D721Med (cell line): ENCODE measurements around the gene SLC39A6.
A peak's percentile ranks its signal among the peaks of the same experiment; 100 is the strongest.
"Not testable (repeated sequence)": the region's sequence is repeated elsewhere in the genome, so short reads cannot be mapped to it uniquely, and the experiment has no call there.

Source experiments
- DNase-seq: peaks from one replicate; pipeline ENCODE4 v3.0.0; 2011; ENCODE audit warnings: low spot score; ENCODE audit not compliant: insufficient read length
- FAIRE-seq: peaks from 2 replicates; lab custom pipeline; 2011; peaks lifted over from hg19 to GRCh38; lab: Jason Lieb, UNC
- TF ChIP-seq, protein P1 (sequence below): IDR thresholded peaks from 2 replicates; pipeline ENCODE4 v1.5.1; 2012; ENCODE audit warnings: mild to moderate bottlenecking, control low read depth; ENCODE audit not compliant: insufficient read depth; ENCODE audit errors: missing control alignments

Gene SLC39A6

DNA sequence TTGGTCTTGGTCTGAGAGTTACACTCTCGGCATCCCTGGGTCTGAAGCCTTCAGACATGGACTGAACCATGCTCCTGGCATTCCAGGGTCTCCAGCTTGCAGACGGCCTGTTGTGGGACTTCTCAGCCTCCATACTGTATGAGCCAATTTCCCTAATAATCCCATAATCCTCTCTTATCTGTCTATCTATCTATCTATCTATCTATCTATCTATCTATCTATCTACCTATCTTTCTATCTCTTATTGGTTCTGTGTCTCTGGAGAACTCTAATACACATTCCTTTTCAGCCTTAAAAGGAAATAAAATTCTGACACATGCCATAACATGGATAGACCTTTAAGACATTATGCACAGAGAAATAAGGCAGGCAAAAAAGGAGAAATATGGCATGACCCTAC is 24.4 kb downstream of the SLC39A6 start:
- DNase-seq (no peak), FAIRE-seq (no peak)
- TF ChIP-seq, protein P1, sequence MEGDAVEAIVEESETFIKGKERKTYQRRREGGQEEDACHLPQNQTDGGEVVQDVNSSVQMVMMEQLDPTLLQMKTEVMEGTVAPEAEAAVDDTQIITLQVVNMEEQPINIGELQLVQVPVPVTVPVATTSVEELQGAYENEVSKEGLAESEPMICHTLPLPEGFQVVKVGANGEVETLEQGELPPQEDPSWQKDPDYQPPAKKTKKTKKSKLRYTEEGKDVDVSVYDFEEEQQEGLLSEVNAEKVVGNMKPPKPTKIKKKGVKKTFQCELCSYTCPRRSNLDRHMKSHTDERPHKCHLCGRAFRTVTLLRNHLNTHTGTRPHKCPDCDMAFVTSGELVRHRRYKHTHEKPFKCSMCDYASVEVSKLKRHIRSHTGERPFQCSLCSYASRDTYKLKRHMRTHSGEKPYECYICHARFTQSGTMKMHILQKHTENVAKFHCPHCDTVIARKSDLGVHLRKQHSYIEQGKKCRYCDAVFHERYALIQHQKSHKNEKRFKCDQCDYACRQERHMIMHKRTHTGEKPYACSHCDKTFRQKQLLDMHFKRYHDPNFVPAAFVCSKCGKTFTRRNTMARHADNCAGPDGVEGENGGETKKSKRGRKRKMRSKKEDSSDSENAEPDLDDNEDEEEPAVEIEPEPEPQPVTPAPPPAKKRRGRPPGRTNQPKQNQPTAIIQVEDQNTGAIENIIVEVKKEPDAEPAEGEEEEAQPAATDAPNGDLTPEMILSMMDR, result no peak

DNA sequence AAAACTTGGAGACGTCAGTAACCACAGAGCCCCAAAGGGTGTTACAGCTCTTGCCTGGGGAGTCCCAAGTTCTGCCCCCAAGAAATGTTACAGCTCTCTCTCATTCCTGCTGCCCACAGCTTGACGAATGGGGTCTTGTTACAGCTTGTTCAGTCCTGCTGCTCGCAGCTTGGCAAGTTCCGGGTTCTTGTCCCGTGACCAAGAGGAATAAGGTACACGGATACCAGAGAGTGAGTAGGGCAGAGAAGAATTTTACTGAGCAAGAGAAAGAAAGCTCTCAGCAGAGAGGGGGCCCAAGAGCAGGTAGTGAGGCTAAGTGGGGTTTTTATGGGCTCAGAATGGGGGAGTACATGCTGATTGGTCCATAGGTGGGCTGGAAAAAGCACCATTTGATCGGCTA is 27.2 kb downstream of the SLC39A6 start:
- FAIRE-seq (no peak), DNase-seq (no peak)
- TF ChIP-seq, protein P1, result no peak

DNA sequence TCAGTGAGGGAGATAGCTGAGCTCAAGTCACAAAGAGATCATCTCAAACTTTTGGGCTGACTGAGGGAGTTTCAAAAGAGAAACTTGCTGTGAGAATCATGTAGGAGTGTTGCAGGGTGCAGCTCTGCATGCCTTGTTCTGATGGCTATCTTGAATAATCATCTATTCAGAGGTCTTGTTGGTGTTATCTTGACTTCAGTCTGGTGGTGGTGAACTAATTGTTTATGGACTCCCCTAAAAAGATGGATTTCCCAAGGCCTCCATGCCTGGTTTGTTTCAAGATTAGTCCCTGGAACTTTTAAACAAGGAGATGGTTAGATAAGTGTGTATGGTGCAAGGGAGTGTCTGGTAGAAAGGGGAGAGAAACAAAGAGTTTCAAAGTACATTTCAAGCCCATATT is 29.8 kb downstream of the SLC39A6 start:
- FAIRE-seq (no peak), DNase-seq (no peak)
- TF ChIP-seq, protein P1, result no peak

DNA sequence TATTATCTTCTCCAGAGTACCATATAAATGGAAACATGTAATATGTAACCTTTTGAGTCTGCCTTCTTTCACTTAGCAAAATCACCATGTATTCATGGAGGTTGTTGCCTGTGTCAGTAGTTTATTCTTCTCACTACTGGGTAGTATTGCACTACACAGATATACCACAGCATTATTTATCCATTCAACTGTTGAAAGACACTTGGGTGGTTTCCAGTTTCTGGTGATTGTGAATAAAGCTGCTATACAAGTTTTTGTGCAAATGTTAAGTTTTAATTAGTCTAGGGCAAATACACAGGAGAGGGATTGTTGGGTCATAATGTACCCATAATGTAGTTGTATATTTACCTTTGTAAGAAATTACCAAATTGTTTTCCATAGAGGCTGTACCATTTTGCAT is 32.2 kb downstream of the SLC39A6 start:
- no peak for DNase-seq
- FAIRE-seq, result peak; percentile 44
- TF ChIP-seq, protein P1, result no peak

DNA sequence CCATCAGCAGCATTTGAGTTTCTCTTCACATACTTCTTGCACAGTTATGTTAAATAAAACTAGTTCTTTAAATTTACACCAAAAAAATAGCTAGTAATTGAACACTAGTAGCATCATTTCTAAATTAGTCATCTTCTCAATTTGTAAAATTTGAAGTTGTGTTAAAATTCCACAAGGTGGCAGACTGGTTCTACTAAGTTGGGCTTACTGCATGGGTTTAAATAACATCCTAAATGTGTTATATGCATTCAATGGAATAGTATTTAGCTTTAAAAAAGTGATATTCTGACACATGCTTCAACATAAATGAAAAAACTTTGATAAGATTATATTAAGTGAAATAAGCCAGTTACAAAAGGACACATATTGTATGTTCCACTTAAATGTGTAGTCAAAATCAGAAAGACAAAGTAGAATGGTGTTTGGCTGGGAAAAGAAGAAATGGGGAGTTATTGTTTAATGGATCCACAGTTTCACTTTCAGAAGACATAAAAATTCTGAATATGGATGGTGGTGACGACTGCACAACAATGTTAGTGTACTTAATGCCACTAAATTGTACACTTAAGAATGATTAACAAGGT is 33.1 kb downstream of the SLC39A6 start:
- TF ChIP-seq, protein P1, result peak; percentile 65
- DNase-seq (peak; percentile 28), FAIRE-seq (peak; percentile 99)

DNA sequence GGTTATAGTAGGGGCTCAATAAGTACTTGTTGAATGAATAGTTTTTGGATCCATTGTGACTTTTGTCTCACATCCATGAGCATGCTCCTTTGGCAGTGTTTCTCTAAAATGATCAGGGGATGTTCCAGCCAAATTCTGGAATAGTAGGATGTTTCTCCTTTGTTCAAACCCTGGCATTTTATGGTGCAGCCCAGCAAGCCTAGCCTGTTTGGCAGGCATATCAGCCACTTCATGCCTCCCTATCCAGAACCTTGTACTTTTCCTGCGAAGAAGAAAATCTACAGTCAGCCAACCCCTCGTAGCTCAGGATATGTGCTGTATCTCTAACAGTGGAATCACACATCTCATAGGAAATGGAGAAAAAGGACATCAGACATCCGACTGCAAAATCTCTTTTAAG is 34.7 kb downstream of the SLC39A6 start:
- TF ChIP-seq, protein P1, result no peak
- DNase-seq (no peak), FAIRE-seq (no peak)

DNA sequence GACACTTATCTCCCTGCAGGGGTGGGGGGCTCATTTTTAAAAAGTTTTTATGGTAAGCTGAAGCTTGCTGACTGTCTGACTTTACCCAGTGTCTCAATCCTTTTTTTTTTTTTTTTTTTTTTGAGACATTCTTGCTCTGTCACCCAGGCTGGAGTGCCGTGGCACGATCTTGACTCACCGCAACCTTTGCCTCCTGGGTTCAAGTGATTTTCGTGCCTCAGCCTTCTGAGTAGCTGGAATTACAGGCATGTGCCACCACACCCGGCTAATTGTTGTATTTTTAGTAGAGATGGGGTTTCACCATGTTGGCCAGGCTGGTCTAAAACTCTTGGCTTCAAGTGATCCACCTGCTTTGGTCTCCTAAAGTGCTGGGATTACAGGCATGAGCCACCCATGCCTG is 37.0 kb downstream of the SLC39A6 start:
- FAIRE-seq, DNase-seq: not testable (repeated sequence)

DNA sequence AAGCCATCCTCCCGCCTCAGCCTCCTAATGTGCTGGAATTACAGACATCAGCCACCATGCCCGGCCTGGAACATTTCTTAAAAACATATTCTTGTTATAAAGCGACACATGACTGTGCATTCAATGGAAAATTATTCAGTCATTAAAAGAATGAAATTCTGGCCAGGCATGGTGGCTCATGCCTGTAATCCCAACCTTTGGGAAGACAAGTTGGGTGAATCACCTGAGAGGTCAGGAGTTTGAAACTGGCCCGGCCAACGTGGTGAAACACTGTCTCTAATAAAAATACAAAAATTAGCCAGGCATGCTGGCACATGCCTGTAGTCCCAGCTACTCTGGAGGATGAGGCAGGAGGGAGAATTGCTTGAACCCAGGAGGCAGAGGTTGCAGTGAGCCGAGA is 40.1 kb downstream of the SLC39A6 start:
- TF ChIP-seq, protein P1, result no peak
- FAIRE-seq (no peak), DNase-seq (no peak)
